ENCODE results near the gene PAIP2B.

- TF ChIP-seq CTCF (IDR thresholded peaks at IDR 0.05) (no peak), POLR2AphosphoS5 (IDR thresholded peaks at IDR 0.05) (no peak), POLR2A (IDR thresholded peaks at IDR 0.05) (no peak)
Measured at GRCh38 chr2:71238089-71238488, 11.2 kb upstream of the PAIP2B start.
